H1 (cell line): ENCODE results near the gene ATP6V1B1. TPM values are rescaled to one million over a fixed set of nuclear protein-coding genes. Genes with fewer than 3 reads are reported as not detected.

ENCODE experiments used
- CTCF ChIA-PET: fragments of 300-600 bp; sonication (Branson Sonifier 250); formaldehyde crosslinking; loops from one replicate; lab custom pipeline; 2021; ENCODE audit not compliant: partially characterized antibody; lab: Charles Lee
- POLR2A ChIA-PET: fragments of 300-600 bp; sonication (Branson Sonifier 250); formaldehyde crosslinking; loops from one replicate; lab custom pipeline; 2021; ENCODE audit warnings: inconsistent platforms; ENCODE audit not compliant: partially characterized antibody; lab: Charles Lee
- DNase-seq, 2 experiments: peaks; one replicate each; pipeline versions ENCODE4 v3.0.0 to v3.0.0-alpha.2; 2010 to 2022; ENCODE audit warnings: low spot score in 2 of 2, low read depth in 1 of 2, mixed read lengths in 1 of 2
- FAIRE-seq: peaks from 2 replicates; lab custom pipeline; 2011; peaks lifted over from hg19 to GRCh38; lab: Jason Lieb, UNC
- H2AFZ ChIP-seq: 2 replicates; pipeline ENCODE4 v1.8.1; 2012; ENCODE audit warnings: low read length, inconsistent platforms
- H2AK5ac ChIP-seq: 2 replicates; pipeline ENCODE4 v1.6.1; 2013; ENCODE audit warnings: low read depth, low read length
- H2BK120ac ChIP-seq: replicated peaks from 2 replicates; pipeline ENCODE3; 2013; ENCODE audit warnings: low read depth, low read length, inconsistent platforms
- H2BK12ac ChIP-seq: 2 replicates; pipeline ENCODE4 v1.6.1; 2013; ENCODE audit warnings: low read depth, low read length
- H2BK15ac ChIP-seq: 2 replicates; pipeline ENCODE4 v1.6.1; 2013; ENCODE audit warnings: low read length
- H2BK20ac ChIP-seq: 2 replicates; pipeline ENCODE4 v1.6.1; 2013; ENCODE audit warnings: low read length
- H2BK5ac ChIP-seq: 2 replicates; pipeline ENCODE4 v1.6.1; 2013; ENCODE audit warnings: low read depth, low read length
- H3K14ac ChIP-seq: 2 replicates; pipeline ENCODE4 v1.6.1; 2013; ENCODE audit warnings: inconsistent platforms; ENCODE audit not compliant: insufficient read length
- H3K18ac ChIP-seq: 2 replicates; pipeline ENCODE4 v1.6.1; 2013; ENCODE audit warnings: low read length; ENCODE audit errors: extremely low read depth
- H3K23ac ChIP-seq: 2 replicates; pipeline ENCODE4 v1.6.1; 2013; ENCODE audit warnings: inconsistent platforms; ENCODE audit not compliant: insufficient read length
- H3K23me2 ChIP-seq: 2 replicates; pipeline ENCODE4 v1.6.1; 2013; ENCODE audit warnings: low read depth, low read length
- H3K27ac ChIP-seq: 2 replicates; pipeline ENCODE4 v1.6.1; 2011; ENCODE audit warnings: low read depth, low read length, inconsistent platforms
- H3K27me3 ChIP-seq, 4 experiments: replicated peaks in 1 of 4; 1 replicate in 1 of 4; 2 replicates in 3 of 4; pipeline versions ENCODE4 v1.6.1 to v1.8.1; 2011 to 2013; ENCODE audit warnings: low read length in 3 of 4, mild to moderate bottlenecking in 3 of 4, inconsistent platforms in 2 of 4, mixed read lengths in 2 of 4, moderate library complexity in 1 of 4; ENCODE audit not compliant: control insufficient read depth in 3 of 4, insufficient read depth in 3 of 4; ENCODE audit errors: extremely low read depth in 1 of 4
- H3K36me3 ChIP-seq, 4 experiments: 2 replicates each; pipeline versions ENCODE4 v1.6.1 to v1.8.1; 2011 to 2013; ENCODE audit warnings: mild to moderate bottlenecking in 4 of 4, low read length in 3 of 4, moderate library complexity in 2 of 4, control low read depth in 1 of 4, inconsistent platforms in 1 of 4; ENCODE audit not compliant: insufficient read depth in 4 of 4, control insufficient read depth in 2 of 4
- H3K4ac ChIP-seq: replicated peaks from 2 replicates; pipeline ENCODE3; 2013; ENCODE audit warnings: low read length, low read depth, mixed read lengths, inconsistent platforms; ENCODE audit not compliant: insufficient read length
- H3K4me1 ChIP-seq, 4 experiments: replicated peaks in 1 of 4; 1 replicate in 1 of 4; 2 replicates in 3 of 4; pipeline versions ENCODE4 v1.6.1 to v1.8.1; 2011 to 2013; ENCODE audit warnings: low read length in 3 of 4, inconsistent platforms in 2 of 4, mixed read lengths in 1 of 4; ENCODE audit not compliant: insufficient read depth in 4 of 4, control insufficient read depth in 3 of 4
- H3K4me2 ChIP-seq, 2 experiments: 2 replicates each; pipeline versions ENCODE4 v1.6.1 to v1.8.1; 2011 to 2013; ENCODE audit warnings: low read depth in 2 of 2, low read length in 2 of 2, control low read depth in 1 of 2, inconsistent platforms in 1 of 2, mild to moderate bottlenecking in 1 of 2; ENCODE audit not compliant: insufficient read depth in 1 of 2
- H3K4me3 ChIP-seq, 4 experiments: fragments of 200-600, 300-600 bp in 1 of 4; sonication (generic), shearing (Covaris generic), sonication (Bioruptor Twin) in 1 of 4; 2 replicates each; pipeline versions ENCODE4 v1.5.1 to v1.8.1; 2011 to 2016; ENCODE audit warnings: low read length in 4 of 4, low read depth in 3 of 4, control low read depth in 2 of 4, inconsistent platforms in 2 of 4, mild to moderate bottlenecking in 2 of 4, mixed read lengths in 1 of 4, moderate library complexity in 1 of 4; ENCODE audit not compliant: insufficient read depth in 2 of 4; ENCODE audit errors: extremely low read depth in 1 of 4
- H3K56ac ChIP-seq: replicated peaks from 2 replicates; pipeline ENCODE3; 2013; ENCODE audit warnings: low read depth, mild to moderate bottlenecking, mixed read lengths, low read length, inconsistent platforms; ENCODE audit not compliant: insufficient read length
- H3K79me1 ChIP-seq: 2 replicates; pipeline ENCODE4 v1.6.1; 2013; ENCODE audit warnings: low read depth, low read length, control low read depth
- H3K79me2 ChIP-seq, 2 experiments: 2 replicates each; pipeline versions ENCODE4 v1.6.1 to v1.8.1; 2012 to 2013; ENCODE audit warnings: low read length in 2 of 2, mild to moderate bottlenecking in 2 of 2, inconsistent platforms in 1 of 2; ENCODE audit not compliant: insufficient read depth in 2 of 2, control insufficient read depth in 1 of 2
- H3K9ac ChIP-seq, 4 experiments: replicated peaks in 1 of 4; 1 replicate in 1 of 4; 2 replicates in 3 of 4; pipeline versions ENCODE4 v1.6.1 to v1.8.1; 2011 to 2013; ENCODE audit warnings: low read depth in 3 of 4, low read length in 3 of 4, control low read depth in 2 of 4, mild to moderate bottlenecking in 2 of 4, moderate library complexity in 2 of 4, inconsistent platforms in 1 of 4; ENCODE audit errors: extremely low read depth in 1 of 4
- H3K9me3 ChIP-seq, 2 experiments: 2 replicates each; pipeline versions ENCODE4 v1.6.1 to v1.8.1; 2012 to 2013; ENCODE audit warnings: mild to moderate bottlenecking in 2 of 2, moderate library complexity in 2 of 2, control low read depth in 1 of 2, inconsistent platforms in 1 of 2, low read depth in 1 of 2, low read length in 1 of 2, mixed read lengths in 1 of 2; ENCODE audit not compliant: insufficient read depth in 2 of 2
- H4K20me1 ChIP-seq, 2 experiments: replicated peaks in 1 of 2; 2 replicates each; pipeline versions ENCODE3 to v1.8.1; 2011 to 2013; ENCODE audit warnings: inconsistent platforms in 2 of 2, low read length in 2 of 2, mild to moderate bottlenecking in 1 of 2; ENCODE audit not compliant: insufficient read depth in 2 of 2, control insufficient read depth in 1 of 2
- H4K5ac ChIP-seq: 2 replicates; pipeline ENCODE4 v1.6.1; 2013; ENCODE audit warnings: low read length, low read depth, mixed read lengths, inconsistent platforms; ENCODE audit not compliant: insufficient read length
- H4K8ac ChIP-seq: 2 replicates; pipeline ENCODE4 v1.8.0; 2013; ENCODE audit warnings: mild to moderate bottlenecking, moderate library complexity, low read length, inconsistent platforms; ENCODE audit not compliant: insufficient read depth; ENCODE audit errors: extremely low read depth
- H4K91ac ChIP-seq: replicated peaks from 2 replicates; pipeline ENCODE3; 2013; ENCODE audit warnings: low read length, mixed read lengths, inconsistent platforms; ENCODE audit not compliant: insufficient read length
- CTBP2 ChIP-seq: IDR thresholded peaks from 2 replicates; pipeline ENCODE4 v1.7.0; 2011; ENCODE audit warnings: borderline replicate concordance, mild to moderate bottlenecking, moderate library complexity, mixed read lengths, low read length; ENCODE audit not compliant: insufficient read depth, insufficient read length
- E2F6 ChIP-seq: IDR thresholded peaks from 2 replicates; pipeline ENCODE4 v1.6.1; 2012; ENCODE audit warnings: inconsistent platforms
- FOSL1 ChIP-seq: IDR thresholded peaks from 2 replicates; pipeline ENCODE4 v1.6.1; 2011; ENCODE audit warnings: mild to moderate bottlenecking, low read depth, low read length, moderate library complexity; ENCODE audit not compliant: insufficient read depth
- GABPA ChIP-seq: IDR thresholded peaks from 2 replicates; pipeline ENCODE4 v1.6.1; 2011; ENCODE audit warnings: mild to moderate bottlenecking, low read length, moderate library complexity, borderline replicate concordance; ENCODE audit not compliant: insufficient read depth
- KDM1A ChIP-seq: fragments of 200-600, 300-600 bp; sonication (generic); IDR thresholded peaks from 2 replicates; pipeline ENCODE4 v1.7.1; 2016; ENCODE audit warnings: mild to moderate bottlenecking, low read length, borderline replicate concordance
- MAFK ChIP-seq: IDR thresholded peaks from 2 replicates; pipeline ENCODE4 v1.6.1; 2012; ENCODE audit warnings: low read depth, mild to moderate bottlenecking, improper control_type of control experiment, low read length
- POLR2AphosphoS5 ChIP-seq: IDR thresholded peaks from 2 replicates; pipeline ENCODE4 v1.6.1; 2011; ENCODE audit warnings: low read depth, low read length
- RXRA ChIP-seq: IDR thresholded peaks from 2 replicates; pipeline ENCODE4 v1.6.1; 2011; ENCODE audit warnings: low read depth, mild to moderate bottlenecking, low read length, moderate library complexity; ENCODE audit not compliant: insufficient read depth
- SIN3A ChIP-seq, 2 experiments: IDR thresholded peaks in 1 of 2; conservative IDR thresholded peaks in 1 of 2; 2 replicates each; pipeline ENCODE4 v1.6.1; 2011 to 2012; ENCODE audit warnings: low read length in 2 of 2, improper control_type of control experiment in 1 of 2, low read depth in 1 of 2, mild to moderate bottlenecking in 1 of 2
- TAF7 ChIP-seq: optimal IDR thresholded peaks from 2 replicates; pipeline ENCODE3; 2011; ENCODE audit warnings: low read depth, mild to moderate bottlenecking, inconsistent platforms, low read length, moderate library complexity, borderline replicate concordance
- TCF12 ChIP-seq: IDR thresholded peaks from 2 replicates; pipeline ENCODE4 v1.6.1; 2011; ENCODE audit warnings: low read depth, mild to moderate bottlenecking, low read length
- TEAD4 ChIP-seq: IDR thresholded peaks from 2 replicates; pipeline ENCODE4 v1.6.1; 2012; ENCODE audit warnings: low read depth, low read length, inconsistent platforms, mixed read lengths
- WGBS, 2 experiments: shearing (Covaris generic) in 1 of 2; methylation state at CpG; one replicate each; pipeline versions ENCODE4 v1.1.6 to v1.1.7; 2013 to 2015; ENCODE audit warnings: low lambda C conversion rate in 2 of 2, mixed read lengths in 2 of 2, inconsistent platforms in 1 of 2, low coverage in 1 of 2, missing lambda C conversion rate in 1 of 2; ENCODE audit not compliant: insufficient replicate concordance in 2 of 2, insufficient coverage in 1 of 2, insufficient read length in 1 of 2; ENCODE audit errors: extremely low coverage in 1 of 2, missing lambda C conversion rate in 1 of 2; 5-methylcytosine and 5-hydroxymethylcytosine counted together
- polyA plus RNA-seq, 7 experiments: library from polyadenylated mRNA; depleted of rRNA in 3 of 7; stranded (reverse) in 5 of 7; unstranded in 2 of 7; fragments of >200 nt in 5 of 7; fragments of 200-250 nt in 2 of 7; gene quantifications; 1 replicate in 5 of 7; 2 replicates in 1 of 7; 4 replicates in 1 of 7; pipeline versions ENCODE4 v1.2.1 to v1.2.3, GENCODE V29; 2011 to 2013; ENCODE audit warnings: missing spikeins in 2 of 7, mixed read lengths in 2 of 7
- total RNA-seq: library from RNA; stranded (reverse); fragmentation: NEBNext Ultra II Directional; extraction: Animal tissue kit (Norgen Biotek cat#: 25700); gene quantifications from 2 replicates; pipeline ENCODE4 v1.2.1, GENCODE V29; 2021

The ATP6V1B1 gene
- total and polyA plus RNA-seq, 2 of the 8 experiments (the other 6 are each of a cell fraction or from before 2014, with no cell fraction given): not detected

DNA sequence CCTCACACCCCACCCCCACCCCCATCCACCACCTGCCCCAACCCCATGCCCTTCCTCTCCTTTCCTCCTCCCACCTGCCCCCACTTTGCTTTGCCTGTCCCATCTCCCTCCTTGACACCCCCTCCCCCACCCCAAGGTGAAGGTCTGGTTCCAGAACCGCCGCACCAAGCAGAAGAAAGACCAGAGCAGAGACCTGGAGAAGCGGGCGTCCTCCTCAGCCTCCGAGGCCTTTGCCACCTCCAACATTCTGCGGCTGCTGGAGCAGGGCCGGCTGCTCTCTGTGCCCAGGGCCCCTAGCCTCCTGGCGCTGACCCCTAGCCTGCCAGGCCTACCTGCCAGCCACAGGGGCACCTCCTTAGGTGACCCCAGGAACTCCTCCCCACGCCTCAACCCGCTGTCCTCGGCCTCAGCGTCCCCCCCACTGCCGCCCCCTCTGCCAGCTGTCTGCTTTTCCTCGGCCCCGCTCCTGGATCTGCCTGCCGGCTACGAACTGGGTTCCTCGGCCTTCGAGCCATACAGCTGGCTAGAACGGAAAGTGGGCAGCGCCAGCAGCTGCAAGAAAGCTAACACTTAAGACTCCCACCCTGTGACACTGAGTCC lies 3.0 kb upstream of the ATP6V1B1 start:
- ChIA-PET CTCF (interaction anchor here (0.6 to 22.0 kb wide), 7 partner anchors 3 to 630 kb away, joined by 3 to 513 read pairs (median 4); partner anchors contain the start of gene ATP6V1B1), POLR2A (no interaction called here)
- no peak overlapping the region for H3K9ac ChIP-seq
- WGBS, 2 experiments: 88% methylated on average over 14 of the region's 21 CpGs; no CpG with 5 or more reads in 1 of the 2 experiments
- no peaks in the 10 kb centered on the region for H3K79me2 ChIP-seq
- no peak overlapping the region for H3K18ac ChIP-seq
- no peaks in the 10 kb centered on the region for H3K36me3 ChIP-seq
- H2BK5ac ChIP-seq: no peak overlapping the region
- H4K20me1 ChIP-seq: no peaks in the 10 kb centered on the region
- H2BK15ac ChIP-seq: no peak overlapping the region
- H3K27me3 ChIP-seq: peaks cover 0 to 10% (median 5%) of the 10 kb centered on the region in 4 experiments; a peak in 4 of 7 replicates
- no peak overlapping the region for H3K4me3 ChIP-seq
- no peaks in the 10 kb centered on the region for H3K79me1 ChIP-seq
- no peak overlapping the region for H2AFZ ChIP-seq
- H3K9me3 ChIP-seq: no peaks in the 10 kb centered on the region
- H3K4me2 ChIP-seq: no peak overlapping the region
- 0 out of 2 replicates have a peak overlapping the region, but pooled peaks have one; percentile 27 for H2BK12ac ChIP-seq
- no peak overlapping the region for H2BK20ac ChIP-seq
- DNase-seq (peak in 1 of 2 experiments; percentile 39), FAIRE-seq (no peak)
- no peak overlapping the region for H4K91ac ChIP-seq
- no peak overlapping the region for H3K4ac ChIP-seq
- H4K5ac ChIP-seq: no peak overlapping the region
- H2AK5ac ChIP-seq: no peak overlapping the region
- H3K23me2 ChIP-seq: no peaks in the 10 kb centered on the region
- H3K14ac ChIP-seq: no peak overlapping the region
- H3K23ac ChIP-seq: no peak overlapping the region
- H3K56ac ChIP-seq: no peak overlapping the region
- H3K4me1 ChIP-seq: peaks cover 0 to 17% (median 11%) of the 10 kb centered on the region in 4 experiments; a peak in 4 of 7 replicates
- no peak overlapping the region for H4K8ac ChIP-seq
- H2BK120ac ChIP-seq: no peak overlapping the region
- H3K27ac ChIP-seq: no peak overlapping the region
- TF ChIP-seq SIN3A (conservative IDR thresholded peaks at IDR 0.05 in 1 of 2, IDR thresholded peaks at IDR 0.05 in 1 of 2; ENCODE audit: low read depth in 1 of 2, low read length in 2 of 2) (no peak), CTBP2 (no peak), TEAD4 (no peak), FOSL1 (no peak), MAFK (no peak), RXRA (no peak), TAF7 (no peak), GABPA (no peak), POLR2AphosphoS5 (no peak), E2F6 (no peak), TCF12 (no peak), KDM1A (no peak)
